K562 (cell line): ENCODE results near the gene ADAM8.
A peak's percentile ranks its signal among the peaks of the same experiment; 100 is the strongest.

Experiments used
- CBX3 ChIP-seq, 2 experiments: IDR thresholded peaks; 1 replicate in 1 of 2; 2 replicates in 1 of 2; pipeline ENCODE4 v1.6.1; 2012; ENCODE audit warnings: inconsistent platforms in 2 of 2, low read length in 2 of 2, borderline replicate concordance in 1 of 2, control low read depth in 1 of 2
- CBX5 ChIP-seq: IDR thresholded peaks from 2 replicates; pipeline ENCODE4 v1.6.1; 2014; ENCODE audit warnings: low read depth, borderline replicate concordance
- CHD2 ChIP-seq: IDR thresholded peaks from 2 replicates; pipeline ENCODE4 v1.6.1; 2011; ENCODE audit warnings: low read depth, low read length
- FOS ChIP-seq: IDR thresholded peaks from 3 replicates; pipeline ENCODE4 v1.6.1; 2011; ENCODE audit not compliant: insufficient read length; ENCODE audit errors: extremely low read depth
- GATA2 ChIP-seq: sonication (generic); formaldehyde crosslinking; IDR thresholded peaks from 2 replicates; pipeline ENCODE4 v1.4.0; 2020; ENCODE audit warnings: mild to moderate bottlenecking, missing genetic modification reagents
- PRPF4 ChIP-seq: fragments of 200-400 bp; formaldehyde crosslinking; IDR thresholded peaks from one replicate; pipeline ENCODE4 v1.6.1; 2017; ENCODE audit warnings: low read length, low read depth, mild to moderate bottlenecking; ENCODE audit not compliant: insufficient read depth, poor library complexity, severe bottlenecking
- RFX5 ChIP-seq: IDR thresholded peaks from 2 replicates; pipeline ENCODE4 v1.6.1; 2011; ENCODE audit warnings: low read depth, mild to moderate bottlenecking, improper control_type of control experiment, low read length
- TCF7L2 ChIP-seq: fragments of 150-350 bp; IDR thresholded peaks from 2 replicates; pipeline ENCODE4 v1.6.1; 2016; ENCODE audit warnings: low read depth, mild to moderate bottlenecking, low read length, moderate library complexity
- ZNF561 ChIP-seq: fragments of 450-650 bp; formaldehyde crosslinking; conservative IDR thresholded peaks from 2 replicates; pipeline ENCODE4 v1.4.0; 2020; ENCODE audit warnings: mild to moderate bottlenecking, moderate library complexity
- TF ChIP-seq, protein P1 (sequence below): IDR thresholded peaks from 2 replicates; pipeline ENCODE4 v1.6.1; 2012; ENCODE audit warnings: low read depth, low read length, improper control_type of control experiment, borderline replicate concordance
- TF ChIP-seq, protein P2 (sequence below): fragments of 250-450 bp; sonication (Bioruptor Pico); IDR thresholded peaks from 2 replicates; pipeline ENCODE4 v1.4.0; 2020; ENCODE audit warnings: mild to moderate bottlenecking, moderate library complexity
- TF ChIP-seq, protein P3 (sequence below): sonication (generic); formaldehyde crosslinking; IDR thresholded peaks from 2 replicates; pipeline ENCODE4 v1.8.0; 2022; ENCODE audit warnings: mild to moderate bottlenecking, missing genetic modification reagents
- TF ChIP-seq, protein P4 (sequence below), 3 experiments: fragments of 200-800 bp in 1 of 3; fragments of 250-450 bp in 1 of 3; fragments of 450-650 bp in 1 of 3; sonication (Bioruptor Pico) in 1 of 3; sonication (Bioruptor generic) in 1 of 3; formaldehyde crosslinking in 1 of 3; IDR thresholded peaks; 2 replicates each; pipeline versions ENCODE4 v1.6.1 to v1.8.0; 2016 to 2022; ENCODE audit warnings: mild to moderate bottlenecking in 2 of 3, missing genetic modification characterization in 2 of 3, missing compliant biosample characterization in 1 of 3, moderate library complexity in 1 of 3
- TF ChIP-seq, protein P5 (sequence below), 3 experiments: IDR thresholded peaks in 2 of 3; conservative IDR thresholded peaks in 1 of 3; 2 replicates each; pipeline ENCODE4 v1.5.1; 2011 to 2012; ENCODE audit warnings: low read length in 3 of 3, mild to moderate bottlenecking in 3 of 3, control low read depth in 2 of 3, improper control_type of control experiment in 1 of 3, inconsistent platforms in 1 of 3, low read depth in 1 of 3, mixed read lengths in 1 of 3, moderate library complexity in 1 of 3; ENCODE audit not compliant: insufficient read depth in 2 of 3

DNA sequence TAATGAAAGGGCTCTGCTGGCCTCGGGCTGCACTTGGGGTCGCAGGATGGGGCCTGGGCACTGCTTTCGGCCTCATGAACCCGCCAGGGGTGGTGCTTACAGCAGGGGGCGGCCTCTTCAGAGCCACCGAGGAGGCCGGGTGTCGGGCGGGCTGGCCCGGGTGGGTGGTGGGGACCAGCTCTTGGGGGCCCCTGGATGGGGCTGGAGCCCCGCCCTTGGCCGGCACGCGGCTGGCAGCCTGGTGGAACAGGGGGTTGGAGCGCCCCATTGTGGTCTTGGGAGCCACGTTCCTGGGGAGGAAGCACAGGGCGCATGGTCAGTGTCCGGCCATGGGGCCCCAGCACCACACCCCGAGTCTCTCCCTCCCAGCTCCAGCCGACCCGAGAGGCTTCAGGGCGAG is 8.8 kb downstream of the ADAM8 start:
- TF ChIP-seq, protein P1, sequence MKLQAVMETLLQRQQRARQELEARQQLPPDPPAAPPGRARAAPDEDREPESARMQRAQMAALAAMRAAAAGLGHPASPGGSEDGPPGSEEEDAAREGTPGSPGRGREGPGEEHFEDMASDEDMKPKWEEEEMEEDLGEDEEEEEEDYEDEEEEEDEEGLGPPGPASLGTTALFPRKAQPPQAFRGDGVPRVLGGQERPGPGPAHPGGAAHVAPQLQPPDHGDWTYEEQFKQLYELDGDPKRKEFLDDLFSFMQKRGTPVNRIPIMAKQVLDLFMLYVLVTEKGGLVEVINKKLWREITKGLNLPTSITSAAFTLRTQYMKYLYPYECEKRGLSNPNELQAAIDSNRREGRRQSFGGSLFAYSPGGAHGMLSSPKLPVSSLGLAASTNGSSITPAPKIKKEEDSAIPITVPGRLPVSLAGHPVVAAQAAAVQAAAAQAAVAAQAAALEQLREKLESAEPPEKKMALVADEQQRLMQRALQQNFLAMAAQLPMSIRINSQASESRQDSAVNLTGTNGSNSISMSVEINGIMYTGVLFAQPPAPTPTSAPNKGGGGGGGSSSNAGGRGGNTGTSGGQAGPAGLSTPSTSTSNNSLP = no peak
- TF ChIP-seq ZNF561 (CRISPR knock-in tag) (no peak), TCF7L2 (no peak), CHD2 (no peak), FOS (no peak), CBX3 (IDR thresholded peaks at IDR 0.05; ENCODE audit: borderline replicate concordance in 1 of 2, low read length in 2 of 2) (no peak), PRPF4 (no peak), RFX5 (no peak), CBX5 (no peak), GATA2 (CRISPR knock-in tag) (no peak)
- TF ChIP-seq, protein P2, sequence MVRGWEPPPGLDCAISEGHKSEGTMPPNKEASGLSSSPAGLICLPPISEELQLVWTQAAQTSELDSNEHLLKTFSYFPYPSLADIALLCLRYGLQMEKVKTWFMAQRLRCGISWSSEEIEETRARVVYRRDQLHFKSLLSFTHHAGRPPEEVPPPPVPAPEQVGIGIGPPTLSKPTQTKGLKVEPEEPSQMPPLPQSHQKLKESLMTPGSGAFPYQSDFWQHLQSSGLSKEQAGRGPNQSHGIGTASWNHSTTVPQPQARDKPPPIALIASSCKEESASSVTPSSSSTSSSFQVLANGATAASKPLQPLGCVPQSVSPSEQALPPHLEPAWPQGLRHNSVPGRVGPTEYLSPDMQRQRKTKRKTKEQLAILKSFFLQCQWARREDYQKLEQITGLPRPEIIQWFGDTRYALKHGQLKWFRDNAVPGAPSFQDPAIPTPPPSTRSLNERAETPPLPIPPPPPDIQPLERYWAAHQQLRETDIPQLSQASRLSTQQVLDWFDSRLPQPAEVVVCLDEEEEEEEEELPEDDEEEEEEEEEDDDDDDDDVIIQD (CRISPR knock-in tag) = no peak
- TF ChIP-seq, protein P3, sequence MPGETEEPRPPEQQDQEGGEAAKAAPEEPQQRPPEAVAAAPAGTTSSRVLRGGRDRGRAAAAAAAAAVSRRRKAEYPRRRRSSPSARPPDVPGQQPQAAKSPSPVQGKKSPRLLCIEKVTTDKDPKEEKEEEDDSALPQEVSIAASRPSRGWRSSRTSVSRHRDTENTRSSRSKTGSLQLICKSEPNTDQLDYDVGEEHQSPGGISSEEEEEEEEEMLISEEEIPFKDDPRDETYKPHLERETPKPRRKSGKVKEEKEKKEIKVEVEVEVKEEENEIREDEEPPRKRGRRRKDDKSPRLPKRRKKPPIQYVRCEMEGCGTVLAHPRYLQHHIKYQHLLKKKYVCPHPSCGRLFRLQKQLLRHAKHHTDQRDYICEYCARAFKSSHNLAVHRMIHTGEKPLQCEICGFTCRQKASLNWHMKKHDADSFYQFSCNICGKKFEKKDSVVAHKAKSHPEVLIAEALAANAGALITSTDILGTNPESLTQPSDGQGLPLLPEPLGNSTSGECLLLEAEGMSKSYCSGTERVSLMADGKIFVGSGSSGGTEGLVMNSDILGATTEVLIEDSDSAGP (CRISPR knock-in tag) = no peak
- TF ChIP-seq, protein P4, sequence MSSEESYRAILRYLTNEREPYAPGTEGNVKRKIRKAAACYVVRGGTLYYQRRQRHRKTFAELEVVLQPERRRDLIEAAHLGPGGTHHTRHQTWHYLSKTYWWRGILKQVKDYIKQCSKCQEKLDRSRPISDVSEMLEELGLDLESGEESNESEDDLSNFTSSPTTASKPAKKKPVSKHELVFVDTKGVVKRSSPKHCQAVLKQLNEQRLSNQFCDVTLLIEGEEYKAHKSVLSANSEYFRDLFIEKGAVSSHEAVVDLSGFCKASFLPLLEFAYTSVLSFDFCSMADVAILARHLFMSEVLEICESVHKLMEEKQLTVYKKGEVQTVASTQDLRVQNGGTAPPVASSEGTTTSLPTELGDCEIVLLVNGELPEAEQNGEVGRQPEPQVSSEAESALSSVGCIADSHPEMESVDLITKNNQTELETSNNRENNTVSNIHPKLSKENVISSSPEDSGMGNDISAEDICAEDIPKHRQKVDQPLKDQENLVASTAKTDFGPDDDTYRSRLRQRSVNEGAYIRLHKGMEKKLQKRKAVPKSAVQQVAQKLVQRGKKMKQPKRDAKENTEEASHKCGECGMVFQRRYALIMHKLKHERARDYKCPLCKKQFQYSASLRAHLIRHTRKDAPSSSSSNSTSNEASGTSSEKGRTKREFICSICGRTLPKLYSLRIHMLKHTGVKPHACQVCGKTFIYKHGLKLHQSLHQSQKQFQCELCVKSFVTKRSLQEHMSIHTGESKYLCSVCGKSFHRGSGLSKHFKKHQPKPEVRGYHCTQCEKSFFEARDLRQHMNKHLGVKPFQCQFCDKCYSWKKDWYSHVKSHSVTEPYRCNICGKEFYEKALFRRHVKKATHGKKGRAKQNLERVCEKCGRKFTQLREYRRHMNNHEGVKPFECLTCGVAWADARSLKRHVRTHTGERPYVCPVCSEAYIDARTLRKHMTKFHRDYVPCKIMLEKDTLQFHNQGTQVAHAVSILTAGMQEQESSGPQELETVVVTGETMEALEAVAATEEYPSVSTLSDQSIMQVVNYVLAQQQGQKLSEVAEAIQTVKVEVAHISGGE (CRISPR knock-in tag; IDR thresholded peaks at IDR 0.05) = no peak
- TF ChIP-seq, protein P5, sequence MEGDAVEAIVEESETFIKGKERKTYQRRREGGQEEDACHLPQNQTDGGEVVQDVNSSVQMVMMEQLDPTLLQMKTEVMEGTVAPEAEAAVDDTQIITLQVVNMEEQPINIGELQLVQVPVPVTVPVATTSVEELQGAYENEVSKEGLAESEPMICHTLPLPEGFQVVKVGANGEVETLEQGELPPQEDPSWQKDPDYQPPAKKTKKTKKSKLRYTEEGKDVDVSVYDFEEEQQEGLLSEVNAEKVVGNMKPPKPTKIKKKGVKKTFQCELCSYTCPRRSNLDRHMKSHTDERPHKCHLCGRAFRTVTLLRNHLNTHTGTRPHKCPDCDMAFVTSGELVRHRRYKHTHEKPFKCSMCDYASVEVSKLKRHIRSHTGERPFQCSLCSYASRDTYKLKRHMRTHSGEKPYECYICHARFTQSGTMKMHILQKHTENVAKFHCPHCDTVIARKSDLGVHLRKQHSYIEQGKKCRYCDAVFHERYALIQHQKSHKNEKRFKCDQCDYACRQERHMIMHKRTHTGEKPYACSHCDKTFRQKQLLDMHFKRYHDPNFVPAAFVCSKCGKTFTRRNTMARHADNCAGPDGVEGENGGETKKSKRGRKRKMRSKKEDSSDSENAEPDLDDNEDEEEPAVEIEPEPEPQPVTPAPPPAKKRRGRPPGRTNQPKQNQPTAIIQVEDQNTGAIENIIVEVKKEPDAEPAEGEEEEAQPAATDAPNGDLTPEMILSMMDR (IDR thresholded peaks at IDR 0.05 in 2 of 3, conservative IDR thresholded peaks at IDR 0.05 in 1 of 3; ENCODE audit: insufficient read depth in 2 of 3, low read depth in 1 of 3, low read length in 3 of 3) = peak in 2 of 3 experiments; percentile 22 to 34; a peak in 2 of 6 replicates
